Esophagus (tissue), 2 donors: ENCODE results near the gene SYNC. TPM values are rescaled to one million over a fixed set of nuclear protein-coding genes. Genes with fewer than 3 reads are reported as not detected.

ENCODE experiments used
- H3K27ac ChIP-seq, 2 donors: one replicate each; pipeline ENCODE4 v1.5.1; 2013; ENCODE audit warnings: low read depth in 2 of 2, mild to moderate bottlenecking in 2 of 2, inconsistent platforms in 1 of 2, low read length in 1 of 2, moderate library complexity in 1 of 2
- H3K27me3 ChIP-seq, 2 donors: one replicate each; pipeline ENCODE4 v1.6.1; 2013; ENCODE audit warnings: low read length in 2 of 2, control low read depth in 1 of 2, mild to moderate bottlenecking in 1 of 2; ENCODE audit not compliant: insufficient read depth in 2 of 2, control insufficient read depth in 1 of 2
- H3K36me3 ChIP-seq, 2 donors: one replicate each; pipeline ENCODE4 v1.6.1; 2013; ENCODE audit warnings: low read length in 1 of 2; ENCODE audit not compliant: control insufficient read depth in 2 of 2, insufficient read depth in 2 of 2
- H3K4me1 ChIP-seq, 2 donors: one replicate each; pipeline ENCODE4 v1.6.1; 2013; ENCODE audit warnings: low read length in 1 of 2; ENCODE audit not compliant: control insufficient read depth in 2 of 2, insufficient read depth in 2 of 2
- H3K4me3 ChIP-seq, 2 donors: one replicate each; pipeline ENCODE4 v1.5.1; 2013; ENCODE audit warnings: low read length in 2 of 2, mild to moderate bottlenecking in 2 of 2, low read depth in 1 of 2, moderate library complexity in 1 of 2
- H3K9me3 ChIP-seq, 2 donors: one replicate each; pipeline ENCODE4 v1.6.1; 2013; ENCODE audit warnings: mild to moderate bottlenecking in 2 of 2, low read depth in 1 of 2, low read length in 1 of 2, moderate library complexity in 1 of 2; ENCODE audit not compliant: control insufficient read depth in 2 of 2, insufficient read depth in 1 of 2
- WGBS, 2 donors: extraction: QIAGEN DNeasy Blood & Tissue Kit; methylation state at CpG; one replicate each; pipeline ENCODE4 v1.1.7; 2013; 5-methylcytosine and 5-hydroxymethylcytosine counted together
- polyA plus RNA-seq, 2 donors: library from polyadenylated mRNA; stranded (reverse); fragments of 200-250 nt; gene quantifications; one replicate each; pipeline ENCODE4 v1.2.3, GENCODE V29; 2013
- donor health status: healthy with polysubstance abuse.
- donor health status: Bipolar disorder and iron deficiency.

The SYNC gene
- 1 to 10 TPM; 2.8 to 4.9 TPM for polyA plus RNA-seq

GRCh38 chr1:32702599-32703478 is at the start of gene SYNC:
SYNC (minus strand) TSS chr1:32702770; CDS start chr1:32702660, 110 bp downstream.
- H3K27me3 ChIP-seq = no peaks in the 10 kb centered on the region
- H3K4me1 ChIP-seq = peaks cover 5% of the 10 kb centered on the region in 2 donors
- peak within 1 kb of the TSS; percentile 43 to 62 for H3K4me3 ChIP-seq
- H3K27ac ChIP-seq = peak within 1 kb of the TSS; percentile 60 to 88
- 0 to 1% methylated on average over 38 to 70 of the region's 70 CpGs for WGBS, 2 donors
- no peaks in the 10 kb centered on the region for H3K36me3 ChIP-seq
- H3K9me3 ChIP-seq = no peaks in the 10 kb centered on the region

GRCh38 chr1:32749771-32750170 is 47.2 kb upstream of the SYNC start:
- Histone ChIP-seq H3K4me3 (no peak overlapping the region), H3K9me3 (no peaks in the 10 kb centered on the region), H3K27me3 (no peaks in the 10 kb centered on the region), H3K4me1 (peaks cover 0 to 8% of the 10 kb centered on the region in 2 donors), H3K36me3 (peaks cover 0 to 2% of the 10 kb centered on the region in 2 donors), H3K27ac (no peak overlapping the region)
- 54 to 59% methylated on average over 3 of the region's 3 CpGs for WGBS, 2 donors

- Histone ChIP-seq H3K36me3 (peaks cover 0 to 2% of the 10 kb centered on the region in 2 donors), H3K4me3 (no peak overlapping the region), H3K27ac (no peak overlapping the region), H3K4me1 (peaks cover 0 to 8% of the 10 kb centered on the region in 2 donors), H3K27me3 (no peaks in the 10 kb centered on the region), H3K9me3 (no peaks in the 10 kb centered on the region)
- 81 to 87% methylated on average over 4 of the region's 4 CpGs for WGBS, 2 donors
Observed at GRCh38 chr1:32749332-32749731, 46.8 kb upstream of the SYNC start.

GRCh38 chr1:32748926-32749325 is 46.4 kb upstream of the SYNC start:
- Histone ChIP-seq H3K27me3 (no peaks in the 10 kb centered on the region), H3K9me3 (no peaks in the 10 kb centered on the region), H3K36me3 (peaks cover 0 to 2% of the 10 kb centered on the region in 2 donors), H3K4me1 (peaks cover 0 to 8% of the 10 kb centered on the region in 2 donors), H3K4me3 (no peak overlapping the region), H3K27ac (no peak overlapping the region)
- 83 to 87% methylated on average over 8 of the region's 8 CpGs for WGBS, 2 donors

- 89 to 91% methylated on average over 4 of the region's 4 CpGs for WGBS, 2 donors
- no peak overlapping the region for H3K27ac ChIP-seq
Observed at GRCh38 chr1:32748348-32748747, 45.8 kb upstream of the SYNC start.

GRCh38 chr1:32746130-32746529 is 43.6 kb upstream of the SYNC start:
- H3K4me3 ChIP-seq = no peak overlapping the region
- no peaks in the 10 kb centered on the region for H3K27me3 ChIP-seq
- peaks cover 0 to 2% of the 10 kb centered on the region in 2 donors for H3K36me3 ChIP-seq
- WGBS, 2 donors = 80 to 85% methylated on average over 9 of the region's 9 CpGs
- H3K27ac ChIP-seq = no peak overlapping the region
- H3K9me3 ChIP-seq = no peaks in the 10 kb centered on the region
- H3K4me1 ChIP-seq = peaks cover 0 to 15% of the 10 kb centered on the region in 2 donors

More at GRCh38 chr1:32748348-32748747, 45.8 kb upstream of the SYNC start:
- Histone ChIP-seq H3K4me1 (peaks cover 0 to 6% of the 10 kb centered on the region in 2 donors), H3K36me3 (peaks cover 0 to 2% of the 10 kb centered on the region in 2 donors), H3K4me3 (no peak overlapping the region), H3K27me3 (no peaks in the 10 kb centered on the region), H3K9me3 (no peaks in the 10 kb centered on the region)

GRCh38 chr1:32744071-32744425 is 41.5 kb upstream of the SYNC start:
- H3K9me3 ChIP-seq = no peaks in the 10 kb centered on the region
- H3K36me3 ChIP-seq = no peaks in the 10 kb centered on the region
- H3K4me1 ChIP-seq = peaks cover 0 to 22% of the 10 kb centered on the region in 2 donors
- H3K27ac ChIP-seq = peak overlapping the region; percentile 98
- no peak overlapping the region for H3K4me3 ChIP-seq
- no peaks in the 10 kb centered on the region for H3K27me3 ChIP-seq

- Histone ChIP-seq H3K4me1 (peaks cover 0 to 20% of the 10 kb centered on the region in 2 donors), H3K36me3 (no peaks in the 10 kb centered on the region), H3K27me3 (no peaks in the 10 kb centered on the region), H3K9me3 (no peaks in the 10 kb centered on the region), H3K27ac (peak overlapping the region; percentile 98), H3K4me3 (peak overlapping the region; percentile 73 to 75)
- 19 to 26% methylated on average over 6 of the region's 6 CpGs for WGBS, 2 donors
Observed at GRCh38 chr1:32743380-32744070, 41.0 kb upstream of the SYNC start.

- no peaks in the 10 kb centered on the region for H3K36me3 ChIP-seq
- H3K4me1 ChIP-seq = peaks cover 0 to 20% of the 10 kb centered on the region in 2 donors
- no peaks in the 10 kb centered on the region for H3K27me3 ChIP-seq
- H3K27ac ChIP-seq = peak overlapping the region; percentile 98
- WGBS, 2 donors = 40 to 45% methylated on average over 4 of the region's 4 CpGs
- H3K9me3 ChIP-seq = no peaks in the 10 kb centered on the region
- H3K4me3 ChIP-seq = peak overlapping the region; percentile 73 to 75
Observed at GRCh38 chr1:32742956-32743355, 40.4 kb upstream of the SYNC start.
